K562 (cell line): Measurements from ENCODE around the gene JSRP1. TPM values are rescaled to one million over a fixed set of nuclear protein-coding genes. Genes with fewer than 3 reads are reported as not detected.

Experiments used
- ATAC-seq: fragments of 200-7000 bp; cut with Tn5 transposase; 3 replicates; pipeline ENCODE4 v1.9.1; 2020; ENCODE audit warnings: moderate library complexity
- BruUV-seq: library from RNA; stranded (reverse); fragments of 400-500 nt; replicated peaks from 2 replicates; lab custom pipeline; 2021; lab: Mats Ljungman, UMichigan
- CTCF ChIA-PET: fragments of 300-600 bp; formaldehyde crosslinking; extraction: SDS; loops from one replicate; lab custom pipeline; 2021; ENCODE audit warnings: low intra/inter-chr PET ratio; lab: Yijun Ruan, JAX
- POLR2A ChIA-PET: fragments of 300-600, 350-650 bp; sonication (Branson Sonifier 250); formaldehyde crosslinking; extraction: SDS; loops from one replicate; lab custom pipeline; 2021; ENCODE audit warnings: antibody characterized with exemption, inconsistent platforms; lab: Yijun Ruan, JAX
- DNase-seq, 4 experiments: peaks; one replicate each; pipeline versions ENCODE4 v3.0.0 to v3.0.0-alpha.2; 2011 to 2018; ENCODE audit warnings: low spot score in 3 of 4, mixed read lengths in 3 of 4; ENCODE audit errors: extremely low read depth in 1 of 4
- FAIRE-seq: peaks from 2 replicates; lab custom pipeline; 2011; peaks lifted over from hg19 to GRCh38; lab: Jason Lieb, UNC
- H2AFZ ChIP-seq: 2 replicates; pipeline ENCODE4 v1.6.0; 2011; ENCODE audit warnings: low read depth, low read length, control low read depth, inconsistent platforms
- H3K27ac ChIP-seq: fragments of 200-600 bp; 3 replicates; pipeline ENCODE4 v1.8.0; 2011; ENCODE audit warnings: low read depth, mild to moderate bottlenecking, control low read depth, inconsistent platforms, low read length, moderate library complexity, mixed read lengths; ENCODE audit errors: extremely low read depth
- H3K27me3 ChIP-seq, 2 experiments: fragments of 300-600 bp in 1 of 2; 2 replicates in 1 of 2; 3 replicates in 1 of 2; pipeline versions ENCODE4 v1.6.0 to v1.8.0; 2011; ENCODE audit warnings: inconsistent platforms in 2 of 2, low read length in 2 of 2, mild to moderate bottlenecking in 1 of 2, mixed read lengths in 1 of 2, moderate library complexity in 1 of 2; ENCODE audit not compliant: control insufficient read depth in 2 of 2, insufficient read depth in 2 of 2
- H3K36me3 ChIP-seq: fragments of 300-600 bp; 3 replicates; pipeline ENCODE4 v1.8.0; 2011; ENCODE audit warnings: mild to moderate bottlenecking, low read length, inconsistent platforms; ENCODE audit not compliant: control insufficient read depth, insufficient read depth
- H3K4me1 ChIP-seq, 2 experiments: fragments of 200-600 bp in 1 of 2; replicated peaks in 1 of 2; 2 replicates in 1 of 2; 3 replicates in 1 of 2; pipeline versions ENCODE4 v1.5.1 to v1.8.0; 2011; ENCODE audit warnings: inconsistent platforms in 2 of 2, low read length in 2 of 2, mild to moderate bottlenecking in 1 of 2, mixed read lengths in 1 of 2, moderate library complexity in 1 of 2; ENCODE audit not compliant: control insufficient read depth in 2 of 2, insufficient read depth in 2 of 2
- H3K4me2 ChIP-seq: 2 replicates; pipeline ENCODE4 v1.6.1; 2011; ENCODE audit warnings: low read length, control low read depth, inconsistent platforms, mixed read lengths; ENCODE audit not compliant: insufficient read depth
- H3K4me3 ChIP-seq: fragments of 200-600 bp; sonication (generic), shearing (Covaris generic); 2 replicates; pipeline ENCODE4 v1.5.1; 2016; ENCODE audit warnings: control low read depth, inconsistent platforms
- H3K79me2 ChIP-seq: fragments of 200-600 bp; 3 replicates; pipeline ENCODE4 v1.8.0; 2011; ENCODE audit warnings: low read length, inconsistent platforms; ENCODE audit not compliant: control insufficient read depth, insufficient read depth
- H3K9ac ChIP-seq, 2 experiments: 2 replicates each; pipeline versions ENCODE4 v1.6.0 to v1.6.1; 2011; ENCODE audit warnings: low read depth in 2 of 2, low read length in 2 of 2, control low read depth in 1 of 2, inconsistent platforms in 1 of 2, mild to moderate bottlenecking in 1 of 2, mixed read lengths in 1 of 2; ENCODE audit not compliant: insufficient read depth in 1 of 2
- H3K9me1 ChIP-seq: one replicate; pipeline ENCODE4 v1.6.0; 2011; ENCODE audit warnings: inconsistent platforms, mild to moderate bottlenecking, low read length, moderate library complexity; ENCODE audit not compliant: control insufficient read depth, insufficient read depth
- H3K9me3 ChIP-seq: replicated peaks from 2 replicates; pipeline ENCODE4 v1.5.1; 2011; ENCODE audit warnings: low read depth, low read length, inconsistent platforms; ENCODE audit not compliant: control insufficient read depth, insufficient read depth
- H4K20me1 ChIP-seq: replicated peaks from 2 replicates; pipeline ENCODE4 v1.6.1; 2011; ENCODE audit warnings: low read length, inconsistent platforms, mixed read lengths; ENCODE audit not compliant: control insufficient read depth, insufficient read depth
- AFF1 ChIP-seq, 2 experiments: fragments of 450-650 bp; IDR thresholded peaks; 2 replicates each; pipeline ENCODE4 v1.6.1; 2018; ENCODE audit warnings: mild to moderate bottlenecking in 2 of 2, low read depth in 1 of 2; ENCODE audit not compliant: partially characterized antibody in 2 of 2
- BRCA1 ChIP-seq, 2 experiments: fragments of 450-650 bp in 1 of 2; sonication (generic) in 1 of 2; formaldehyde crosslinking in 1 of 2; IDR thresholded peaks; 2 replicates each; pipeline versions ENCODE4 v1.5.0 to v1.6.1; 2017 to 2020; ENCODE audit warnings: mild to moderate bottlenecking in 1 of 2, missing genetic modification reagents in 1 of 2
- CREM ChIP-seq: IDR thresholded peaks from 2 replicates; pipeline ENCODE4 v1.6.1; 2014; ENCODE audit warnings: antibody characterized with exemption, low read depth
- CTCF ChIP-seq, 3 experiments: IDR thresholded peaks in 2 of 3; conservative IDR thresholded peaks in 1 of 3; 2 replicates each; pipeline ENCODE4 v1.5.1; 2011 to 2012; ENCODE audit warnings: low read length in 3 of 3, mild to moderate bottlenecking in 3 of 3, control low read depth in 2 of 3, improper control_type of control experiment in 1 of 3, inconsistent platforms in 1 of 3, low read depth in 1 of 3, mixed read lengths in 1 of 3, moderate library complexity in 1 of 3; ENCODE audit not compliant: insufficient read depth in 2 of 3
- ILK ChIP-seq: fragments of 450-650 bp; IDR thresholded peaks from 2 replicates; pipeline ENCODE4 v1.6.1; 2016; ENCODE audit warnings: missing genetic modification characterization, low read depth, mild to moderate bottlenecking, missing compliant biosample characterization, moderate library complexity, borderline replicate concordance
- POLR2G ChIP-seq: fragments of 200-400 bp; formaldehyde crosslinking; IDR thresholded peaks from 2 replicates; pipeline ENCODE4 v1.6.1; 2017; ENCODE audit warnings: low read depth, mild to moderate bottlenecking, antibody characterized with exemption, low read length, moderate library complexity
- RBFOX2 ChIP-seq: fragments of 200-400 bp; formaldehyde crosslinking; IDR thresholded peaks from 2 replicates; pipeline ENCODE4 v1.6.1; 2017; ENCODE audit warnings: low read depth, mild to moderate bottlenecking, low read length, moderate library complexity
- RBM22 ChIP-seq: fragments of 200-400 bp; formaldehyde crosslinking; IDR thresholded peaks from 2 replicates; pipeline ENCODE4 v1.6.1; 2018; ENCODE audit warnings: low read length, low read depth; ENCODE audit not compliant: poor library complexity, severe bottlenecking
- SP2 ChIP-seq: IDR thresholded peaks from 2 replicates; pipeline ENCODE4 v1.6.1; 2011; ENCODE audit warnings: mild to moderate bottlenecking, low read depth, low read length, moderate library complexity; ENCODE audit not compliant: poor library complexity, severe bottlenecking; ENCODE audit errors: extremely low read depth
- ZBTB33 ChIP-seq: sonication (generic); formaldehyde crosslinking; IDR thresholded peaks from 2 replicates; pipeline ENCODE4 v1.8.1; 2023; ENCODE audit warnings: mild to moderate bottlenecking, missing genetic modification reagents
- WGBS: fragments of 100-300 bp; shearing (Covaris generic); methylation state at CpG from one replicate; pipeline ENCODE4 v1.1.6; 2016; ENCODE audit warnings: low coverage, mixed read lengths; ENCODE audit not compliant: insufficient coverage; ENCODE audit errors: missing lambda C conversion rate; 5-methylcytosine and 5-hydroxymethylcytosine counted together
- in situ Hi-C: fragments of 300-500 bp; cut with MboI; formaldehyde crosslinking; loops from 4 replicates; pipeline ENCODE4 v1.15.0; 2018; ENCODE audit warnings: inconsistent platforms, mixed read lengths
- intact Hi-C: fragments of 100-400 bp; cut with micrococcal nuclease; formaldehyde crosslinking; loops from 2 replicates; pipeline ENCODE4 v1.14.2; 2022
- polyA plus RNA-seq, 8 experiments: library from polyadenylated mRNA; depleted of rRNA in 4 of 8; stranded (reverse) in 5 of 8; unstranded in 3 of 8; fragments of >200 nt; fragmentation: Nextera tagmentation in 2 of 8; fragmentation: Illumina TruSeq in 1 of 8; extraction: Ambion mirVana in 2 of 8; extraction: Trizol in 1 of 8; gene quantifications; 2 replicates each; pipeline versions ENCODE4 v1.2.1 to v1.2.3, GENCODE V29; 2011 to 2014; ENCODE audit warnings: inconsistent platforms in 1 of 8, missing spikeins in 1 of 8
- total RNA-seq, 7 experiments: library from RNA; depleted of rRNA in 6 of 7; stranded (reverse); fragments of >200 nt in 6 of 7; fragmentation: Illumina TruSeq in 2 of 7; extraction: Trizol in 2 of 7; gene quantifications; 2 replicates each; pipeline versions ENCODE4 v1.2.1 to v1.2.3, GENCODE V29; 2011 to 2021; ENCODE audit warnings: low replicate concordance in 1 of 7

JSRP1 gene
- total and polyA plus RNA-seq, 9 of the 15 experiments (the other 6 are each of a cell fraction or from before 2014, with no cell fraction given) = 0.08 to 1.2 (median 0.51) TPM; not detected in 4

- Histone ChIP-seq H3K9me3 (no peaks in the 10 kb centered on the region), H3K9ac (no peak overlapping the region), H3K4me1 (peaks cover 0 to 73% of the 10 kb centered on the region in 2 experiments; a peak in 2 of 5 replicates), H3K36me3 (peaks cover 37% of the 10 kb centered on the region; the same call in 2 of the 3 replicates), H3K27ac (no peak overlapping the region), H3K27me3 (no peaks in the 10 kb centered on the region), H3K79me2 (no peaks in the 10 kb centered on the region), H3K4me3 (no peak overlapping the region), H2AFZ (no peak overlapping the region), H4K20me1 (no peaks in the 10 kb centered on the region), H3K9me1 (no peaks in the 10 kb centered on the region), H3K4me2 (no peak overlapping the region)
- intact Hi-C loops = no loop called here
- POLR2A ChIA-PET = interaction anchor here (0.6 to 3.3 kb wide), 5 partner anchors 9 to 44 kb away, joined by 3 to 35 read pairs (median 5); no protein-coding TSS in a partner anchor
- no peak for DNase-seq
- FAIRE-seq = no peak
- CTCF ChIA-PET = no interaction called here
- no peak for ATAC-seq
- TF ChIP-seq SP2 (no peak), BRCA1 (IDR thresholded peaks at IDR 0.05) (no peak), BRCA1 (CRISPR knock-in tag; IDR thresholded peaks at IDR 0.05) (no peak), CTCF (IDR thresholded peaks at IDR 0.05 in 2 of 3, conservative IDR thresholded peaks at IDR 0.05 in 1 of 3; ENCODE audit: insufficient read depth in 2 of 3, low read depth in 1 of 3, low read length in 3 of 3) (no peak), ILK (tag) (no peak), CREM (no peak), RBM22 (peak; percentile 18), AFF1 (IDR thresholded peaks at IDR 0.05; ENCODE audit: low read depth in 1 of 2, partially characterized antibody in 2 of 2) (no peak), RBFOX2 (peak; percentile 3; the same call in 1 of the 2 replicates), ZBTB33 (CRISPR knock-in tag) (peak; percentile 89), POLR2G (peak; percentile 45)
- WGBS = 100% methylated on average over 1 of the region's 40 CpGs
- no TSS peak for BruUV-seq
- in situ Hi-C loops = no loop called here
Measured at GRCh38 chr19:2250766-2251105, 5.5 kb downstream of the JSRP1 start.
